NCI-H146 treated with DMSO at 0.1 percent for 48 hours (cell line): ENCODE measurements around the gene DISP2.

ENCODE experiments used
- DNase-seq: peaks from one replicate; lab custom pipeline; 2025; ENCODE audit not compliant: unreplicated experiment; lab: John Stamatoyannopoulos, UW

The DISP2 gene

DNA sequence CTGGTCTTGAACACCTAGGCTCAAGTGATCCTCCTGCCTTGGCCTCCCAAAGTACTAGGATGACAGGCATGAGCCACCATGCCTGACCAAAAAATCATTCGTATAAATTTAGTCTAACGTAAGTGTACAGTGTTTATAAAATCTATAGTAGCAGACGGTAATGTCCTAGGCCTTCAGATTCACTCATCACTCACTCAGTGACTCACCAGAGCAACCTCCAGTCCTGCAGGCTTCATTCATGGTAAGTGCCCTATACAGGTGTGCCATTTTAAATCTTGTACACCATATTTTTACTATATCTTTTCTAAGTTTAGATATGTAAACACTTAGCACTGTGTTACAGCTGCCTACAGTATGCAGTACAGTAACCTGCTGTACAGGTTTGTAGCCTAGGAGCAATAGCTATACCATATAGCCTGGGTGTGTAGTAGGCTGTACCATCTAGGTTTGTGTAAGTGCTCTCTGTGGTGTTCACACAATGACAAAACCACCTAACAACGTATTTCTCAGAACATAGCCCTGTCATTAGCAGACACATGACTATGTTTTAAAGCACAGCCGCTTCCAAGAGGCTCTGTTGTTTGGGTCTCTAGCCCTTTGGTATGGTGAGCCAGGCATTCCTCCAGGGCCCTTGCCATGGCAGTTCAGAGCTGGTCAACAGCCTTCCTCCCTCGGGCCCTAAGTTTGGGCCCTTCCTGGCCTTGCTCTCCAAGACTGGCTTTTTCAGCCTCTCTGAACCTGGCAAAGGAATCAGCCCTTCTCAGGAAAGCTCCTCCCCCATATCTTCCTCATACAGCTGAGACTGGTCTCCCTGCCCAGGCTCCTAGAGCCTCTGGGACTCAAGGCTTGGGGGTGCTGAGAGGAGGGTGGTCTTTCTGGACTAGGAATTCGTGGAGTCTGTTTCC, 15.4 kb upstream of the DISP2 start:
- no peak for DNase-seq

- DNase-seq: no peak
Measured at GRCh38 chr15:40343512-40343911, 14.5 kb upstream of the DISP2 start.

DNA sequence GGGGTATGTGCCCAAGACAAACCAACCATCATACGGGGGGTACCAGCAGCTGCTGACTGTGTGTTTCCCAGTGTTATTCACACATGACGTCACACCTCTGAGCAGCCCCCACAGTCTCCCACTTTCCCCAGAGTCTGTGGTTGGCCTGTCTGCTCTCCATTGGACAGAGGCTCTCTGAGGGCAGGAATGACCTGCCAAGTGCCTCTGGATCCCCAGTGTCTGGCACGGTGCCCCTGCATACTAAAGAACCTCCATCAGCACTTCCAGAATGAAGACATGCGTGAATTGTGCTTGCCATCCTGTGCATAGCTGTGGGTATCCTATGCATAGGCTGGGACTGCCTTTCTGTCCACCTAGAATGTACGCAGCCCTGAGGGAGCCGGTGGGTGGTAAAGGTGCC, 13.8 kb upstream of the DISP2 start:
- no peak for DNase-seq

GRCh38 chr15:40344631-40345120, 13.3 kb upstream of the DISP2 start:
- peak; percentile 25 for DNase-seq

DNA sequence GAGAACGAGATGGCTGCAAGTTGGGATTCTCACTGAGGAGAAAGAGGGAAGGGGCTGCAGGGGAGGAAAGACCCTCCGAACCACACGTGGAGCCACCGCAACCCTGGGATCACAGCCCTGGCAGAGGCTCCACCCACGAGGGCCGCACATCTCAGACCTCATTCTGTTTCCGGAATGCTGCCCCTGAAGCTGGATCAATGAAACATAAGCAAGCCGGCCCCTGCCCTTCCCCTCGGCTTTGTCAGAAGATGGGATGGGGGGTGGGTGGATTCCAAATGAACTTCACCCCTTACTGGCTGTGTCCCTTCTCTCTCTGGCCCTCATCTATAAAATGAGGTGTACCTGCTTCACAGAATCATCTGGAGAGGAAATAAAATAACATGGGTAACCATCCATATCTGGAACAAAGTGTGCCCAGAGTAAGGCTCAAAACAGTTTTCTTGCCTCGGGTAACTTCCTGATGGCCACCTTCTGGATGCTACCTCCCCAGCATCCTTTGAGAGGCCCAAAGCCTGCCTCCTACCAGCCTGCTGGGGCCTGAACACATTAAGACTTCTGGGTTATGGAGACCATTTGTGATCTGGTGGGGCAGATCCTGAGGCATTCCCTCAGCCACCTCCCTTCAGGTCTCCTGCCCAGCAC, 12.7 kb upstream of the DISP2 start:
- no peak for DNase-seq

GRCh38 chr15:40345867-40346578, 12.0 kb upstream of the DISP2 start:
- DNase-seq: no peak

DNA sequence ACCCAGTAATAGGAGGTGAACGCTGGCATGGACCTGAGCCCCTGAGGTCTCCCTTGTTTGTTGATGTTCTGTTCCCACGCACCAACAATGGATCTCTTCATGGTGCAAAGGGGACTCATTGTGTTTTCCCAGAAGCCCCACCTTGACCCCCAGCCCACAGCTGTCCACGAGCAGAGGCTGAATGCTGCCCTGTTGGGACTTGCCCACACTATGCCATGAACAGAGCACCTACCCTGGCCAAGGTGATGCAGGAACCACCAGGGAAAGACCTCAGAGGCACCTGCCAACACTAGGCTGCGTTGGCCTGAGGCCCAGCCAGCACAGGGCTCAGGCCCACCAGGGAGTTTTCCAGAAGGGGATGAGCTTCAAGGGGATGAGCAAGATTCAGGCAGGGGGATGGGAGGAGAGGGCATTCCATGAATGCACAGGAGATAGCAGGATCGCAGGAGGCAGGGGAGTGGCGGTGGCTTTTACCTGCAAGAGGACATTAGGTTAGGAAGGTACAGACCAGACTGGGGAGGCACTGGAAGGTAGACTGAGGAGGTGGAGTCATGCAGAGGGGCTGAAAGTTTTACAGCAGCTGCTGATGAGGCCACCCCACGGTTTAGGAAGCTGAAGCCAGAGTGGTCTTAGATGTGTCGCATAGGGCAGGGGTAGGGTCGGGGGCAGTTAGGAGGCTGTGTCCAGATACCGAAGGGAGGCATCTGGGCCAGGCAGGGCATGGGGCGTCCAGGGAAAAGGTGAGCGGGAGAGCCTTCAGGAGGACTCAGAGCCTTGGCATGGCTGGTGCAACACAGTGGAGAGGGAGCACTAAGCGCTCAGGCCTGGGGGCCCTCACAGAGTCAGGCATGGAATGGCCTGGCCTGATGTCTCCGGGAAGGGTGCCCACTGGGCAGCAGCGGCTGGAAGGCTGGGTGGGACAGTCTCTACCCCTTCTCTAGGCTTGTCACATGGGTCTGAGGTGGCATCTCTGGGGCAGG, 11.2 kb upstream of the DISP2 start:
- no peak for DNase-seq

GRCh38 chr15:40347559-40348473, 10.2 kb upstream of the DISP2 start:
- DNase-seq: no peak

DNA sequence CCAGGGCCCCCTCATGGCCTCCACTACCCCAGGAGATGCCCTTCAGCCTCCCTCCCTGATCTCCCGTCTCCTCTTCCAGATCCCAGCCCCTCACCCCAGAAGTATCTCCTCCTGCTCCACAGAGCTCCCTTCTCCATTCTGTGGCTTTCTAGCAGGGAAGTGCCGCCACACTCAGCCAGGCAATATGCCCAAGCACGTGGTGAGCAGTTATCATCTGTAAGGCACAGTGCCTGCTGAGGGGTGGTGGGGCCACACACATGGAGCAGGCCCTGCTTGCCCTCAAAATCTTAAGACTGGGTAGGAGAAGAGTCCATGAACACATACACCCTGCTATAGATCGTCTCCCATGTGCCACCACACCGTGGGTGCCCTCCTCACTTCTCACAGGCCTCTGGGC, 9.5 kb upstream of the DISP2 start:
- DNase-seq: no peak

DNA sequence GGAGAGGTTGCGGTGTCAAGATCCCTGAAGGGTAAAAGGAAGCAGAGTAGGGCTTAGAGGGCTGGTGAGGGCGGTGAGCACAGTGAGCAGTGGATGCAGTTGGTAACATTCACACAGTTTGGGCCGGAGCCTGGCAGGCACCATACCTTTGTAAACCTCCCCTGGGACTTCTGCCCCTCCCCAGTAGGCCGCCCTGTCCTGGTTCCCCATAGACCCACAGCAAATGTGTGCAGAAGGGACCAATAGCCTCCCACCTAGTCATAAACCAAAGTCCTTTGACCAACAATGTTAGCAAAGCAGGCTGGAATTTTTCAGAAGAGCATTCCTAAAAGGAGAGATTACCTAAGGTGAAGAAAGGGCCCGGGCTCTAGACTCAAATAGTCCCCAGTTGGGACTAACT, 8.9 kb upstream of the DISP2 start:
- DNase-seq: no peak

- no peak for DNase-seq
Measured at GRCh38 chr15:40352281-40352901, 5.6 kb upstream of the DISP2 start.

GRCh38 chr15:40353697-40354096, 4.3 kb upstream of the DISP2 start:
- DNase-seq: no peak

GRCh38 chr15:40354408-40355171, 3.4 kb upstream of the DISP2 start:
- DNase-seq: no peak

DNA sequence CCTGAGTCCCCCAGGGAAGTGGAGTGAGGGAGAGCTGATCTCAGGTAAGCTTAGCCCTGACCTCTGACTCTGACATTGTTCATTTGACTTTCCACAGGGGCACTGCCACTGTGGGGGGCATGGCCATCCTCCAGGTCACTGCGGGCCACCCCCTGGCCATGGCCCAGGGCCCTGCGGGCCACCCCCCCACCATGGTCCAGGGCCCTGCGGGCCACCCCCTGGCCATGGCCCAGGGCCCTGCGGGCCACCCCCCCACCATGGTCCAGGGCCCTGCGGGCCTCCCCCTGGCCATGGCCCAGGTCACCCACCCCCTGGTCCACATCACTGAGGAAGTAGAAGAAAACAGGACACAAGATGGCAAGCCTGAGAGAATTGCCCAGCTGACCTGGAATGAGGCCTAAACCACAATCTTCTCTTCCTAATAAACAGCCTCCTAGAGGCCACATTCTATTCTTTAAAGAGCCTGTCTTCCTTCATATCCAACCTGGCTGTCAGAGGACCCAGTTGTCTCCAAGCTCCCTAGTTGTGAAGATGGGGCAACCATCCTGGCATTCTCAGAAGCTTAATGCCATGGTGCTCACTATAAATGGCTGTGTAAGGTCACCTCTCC, 1.9 kb upstream of the DISP2 start:
- no peak for DNase-seq

DNA sequence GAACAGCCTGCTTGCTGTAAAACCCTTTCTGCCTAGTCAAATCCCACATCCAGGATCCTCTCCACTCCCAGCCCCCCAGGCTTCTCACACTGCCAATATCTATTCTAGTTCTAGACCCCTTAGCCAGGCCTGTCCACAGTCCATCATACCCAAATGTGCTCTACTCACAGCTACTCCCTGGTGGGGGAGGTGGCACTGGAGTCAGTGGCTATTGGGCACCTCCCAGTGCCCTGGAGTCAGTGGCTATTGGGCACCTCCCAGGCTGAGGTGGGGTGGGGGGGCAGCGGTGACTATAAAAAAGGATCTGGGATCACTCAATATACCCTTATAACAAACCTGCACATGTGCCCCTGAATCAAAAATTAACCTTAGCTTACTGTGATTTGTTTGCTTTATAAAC, 773 bp upstream of the DISP2 start:
- no peak for DNase-seq

DNA sequence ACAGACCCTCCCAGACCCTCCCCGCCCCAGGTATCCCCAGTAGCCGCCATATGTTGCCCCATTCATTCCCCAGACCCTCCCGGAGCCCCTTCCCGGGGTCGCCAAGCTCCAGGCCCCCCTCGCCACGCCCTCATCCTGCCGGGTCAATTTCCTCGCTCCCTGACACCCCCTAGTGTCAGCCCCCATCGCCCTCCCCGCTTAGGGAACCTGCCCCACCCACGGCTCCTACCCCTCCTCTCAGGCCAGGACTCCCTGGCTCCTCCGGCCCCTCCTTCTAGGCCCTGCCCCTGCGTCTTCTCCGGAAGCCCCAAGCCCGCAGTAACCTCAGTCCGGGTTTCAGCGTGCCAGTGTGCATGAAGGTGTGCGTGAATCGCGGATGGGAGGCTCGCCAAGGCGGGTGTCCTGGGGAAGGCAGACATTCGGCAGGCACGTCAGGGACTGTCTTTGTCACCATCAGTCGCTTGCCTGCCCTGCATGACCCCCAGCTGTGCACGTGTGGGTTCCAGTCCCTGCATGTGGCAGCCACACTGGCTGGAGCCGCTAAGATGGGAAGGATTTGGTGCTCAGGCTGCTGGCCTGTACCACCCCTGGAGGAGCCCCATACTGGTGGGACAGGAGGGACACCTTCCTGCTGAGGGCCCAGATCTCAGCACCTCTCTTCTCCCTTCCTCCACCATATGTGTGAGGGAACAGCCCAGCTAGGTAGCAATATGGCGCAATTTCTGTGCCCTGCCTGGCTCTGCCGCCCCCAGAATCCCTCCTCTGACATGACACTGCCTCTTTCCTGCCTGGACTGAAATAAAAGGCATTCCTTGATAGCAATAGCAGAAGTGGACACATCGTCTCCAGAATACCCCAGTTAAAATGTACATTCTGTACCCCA, 693 bp downstream of the DISP2 start:
- DNase-seq: peak; percentile 31

- no peak for DNase-seq
Measured at GRCh38 chr15:40360015-40360414, 2.0 kb downstream of the DISP2 start.
